Keratinocyte (primary cell): ENCODE measurements around the gene CCDC9B.

Source experiments
- CTCF ChIP-seq, 3 experiments: IDR thresholded peaks in 1 of 3; conservative IDR thresholded peaks in 1 of 3; optimal IDR thresholded peaks in 1 of 3; 2 replicates in 2 of 3; 3 replicates in 1 of 3; pipeline versions ENCODE3 to v1.5.1; 2011; ENCODE audit warnings: low read length in 3 of 3, mild to moderate bottlenecking in 3 of 3, moderate library complexity in 2 of 3, control low read depth in 1 of 3, inconsistent platforms in 1 of 3; ENCODE audit not compliant: insufficient read depth in 2 of 3; ENCODE audit errors: extremely low read depth in 1 of 3
- EZH2 ChIP-seq: IDR thresholded peaks from one replicate; pipeline ENCODE4 v1.6.1; 2012; ENCODE audit warnings: inconsistent platforms, mild to moderate bottlenecking, low read length, moderate library complexity

DNA sequence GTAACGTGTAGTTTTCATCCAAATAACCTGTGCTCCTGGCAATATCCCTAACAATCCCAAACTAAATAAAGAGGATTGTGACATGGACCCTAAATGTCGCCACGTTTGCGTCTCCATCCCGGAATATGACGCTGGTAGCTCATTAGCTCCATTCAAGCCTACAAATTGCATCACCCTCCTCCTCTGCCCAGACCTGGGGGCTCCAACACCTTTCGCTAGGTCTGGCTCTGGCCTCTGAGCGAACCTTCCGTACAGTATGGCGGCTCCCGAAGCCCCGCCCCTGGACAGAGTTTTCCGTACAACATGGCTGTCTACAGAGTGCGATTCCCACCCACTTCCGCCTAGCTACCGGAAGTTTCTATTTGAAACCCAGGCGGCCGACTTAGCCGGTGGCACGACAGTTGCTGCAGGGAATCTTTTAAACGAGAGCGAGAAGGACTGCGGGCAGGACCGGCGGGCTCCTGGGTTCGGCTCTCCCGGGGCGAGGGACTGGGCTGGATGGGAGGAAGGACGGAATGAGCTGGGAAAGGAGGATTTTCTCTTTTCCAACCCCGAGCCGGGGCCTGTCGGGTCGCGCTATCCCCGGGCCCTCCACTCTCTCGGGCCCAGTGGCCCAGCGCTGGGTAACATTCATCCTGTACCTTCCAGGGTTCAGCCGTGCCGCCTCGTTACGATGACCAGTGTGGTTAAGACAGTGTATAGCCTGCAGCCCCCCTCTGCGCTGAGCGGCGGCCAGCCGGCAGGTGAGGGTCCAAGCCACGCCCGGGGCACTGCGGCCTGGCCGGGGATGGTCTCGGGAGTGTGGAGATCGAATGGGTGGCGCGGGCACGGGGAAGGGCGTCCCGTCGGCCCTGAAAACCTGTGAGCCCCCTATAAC lies 42.1 kb upstream of the CCDC9B start, which contains the start of gene KNSTRN:
- TF ChIP-seq CTCF (optimal IDR thresholded peaks at IDR 0.05 in 1 of 3, IDR thresholded peaks at IDR 0.05 in 1 of 3, conservative IDR thresholded peaks at IDR 0.05 in 1 of 3; ENCODE audit: extremely low read depth in 1 of 3, insufficient read depth in 2 of 3, low read length in 3 of 3) = no peak
- TF ChIP-seq EZH2 = no peak
